ENCODE data around the gene LOXL1. TPM values are rescaled to one million over a fixed set of nuclear protein-coding genes. Genes with fewer than 3 reads are reported as not detected.

LOXL1 gene
- total RNA-seq, 6 experiments from 2014 or later = 235 to 309 (median 288) TPM

DNA sequence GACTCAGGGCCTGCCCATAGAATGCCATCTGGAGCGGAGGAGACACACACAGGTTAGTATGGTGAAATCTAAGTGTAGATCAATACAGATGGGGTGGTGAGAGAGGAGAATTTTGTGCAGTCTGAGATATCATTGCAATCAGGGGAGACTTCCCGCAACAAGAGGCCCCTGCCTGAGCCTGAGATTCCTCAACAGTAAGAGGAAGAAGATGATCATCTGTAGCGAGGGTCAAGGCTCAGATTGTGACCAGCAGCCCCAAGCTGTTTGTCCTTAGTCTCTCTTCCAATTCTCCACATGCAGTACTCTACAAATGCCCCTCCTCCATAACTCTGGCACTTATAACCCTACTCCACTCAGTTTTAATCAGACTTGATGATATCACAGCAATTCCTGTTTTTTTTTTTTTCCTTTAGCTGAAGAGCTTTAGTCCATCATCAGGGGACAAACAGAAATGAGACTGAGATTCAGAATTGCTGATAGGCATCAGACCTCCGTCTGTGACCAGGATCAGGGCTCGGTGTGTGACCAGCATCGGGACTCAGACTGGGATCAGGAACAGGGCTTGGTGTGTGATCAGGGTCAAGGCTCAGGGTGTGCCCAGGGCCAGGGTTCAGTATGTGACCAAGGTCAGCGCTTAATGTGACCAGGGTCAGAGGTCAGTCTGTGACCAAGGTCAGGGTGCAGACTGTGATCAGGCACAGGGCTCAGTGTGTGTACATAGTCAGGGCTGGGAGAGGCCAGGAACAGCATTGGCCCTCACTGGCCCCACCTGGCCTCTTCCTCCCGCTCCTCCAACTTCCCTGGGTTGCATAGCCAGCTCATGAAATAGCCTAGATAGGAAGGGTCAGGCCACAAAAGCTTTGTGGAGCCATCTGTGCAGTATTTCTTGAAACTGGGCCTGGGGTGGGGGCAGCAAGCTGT lies 14.1 kb downstream of the LOXL1 start:
- Mint-ChIP-seq H3K9me3 (no peaks in the 10 kb centered on the region), H3K4me1 (ENCODE audit: low read depth) (peaks cover 76% of the 10 kb centered on the region), H3K36me3 (ENCODE audit: low read depth) (peaks cover 23% of the 10 kb centered on the region), H3K4me3 (peak overlapping the region; percentile 27), H3K27me3 (ENCODE audit: insufficient read depth) (0 out of 2 replicates have a peak, but pooled peaks cover 3% of the 10 kb centered on the region), H3K27ac (peak overlapping the region; percentile 91)
- DNase-seq = no peak
- no peak for TF ChIP-seq CTCF (IDR thresholded peaks at IDR 0.05)

DNA sequence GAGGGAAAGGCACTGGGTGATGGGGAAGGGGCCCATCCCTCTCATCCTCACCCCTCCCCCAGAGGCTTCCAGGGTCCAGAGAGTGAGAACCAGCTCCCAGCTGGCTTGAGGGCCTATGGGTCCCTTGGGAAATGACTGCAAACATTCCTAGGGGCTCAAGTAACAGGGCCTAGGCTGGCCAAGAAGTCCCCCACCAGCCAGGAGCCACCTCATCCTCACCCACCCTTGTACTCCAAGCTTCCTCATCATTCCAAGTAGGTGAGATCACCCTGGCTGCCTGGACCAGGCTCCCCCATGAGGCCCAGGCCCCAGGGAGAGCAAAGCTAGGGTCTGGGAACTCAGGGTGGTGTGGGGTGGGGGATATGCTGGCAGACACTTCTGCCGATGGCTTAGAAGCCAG lies 14.8 kb downstream of the LOXL1 start:
- Mint-ChIP-seq H3K27ac (peak overlapping the region; percentile 91), H3K9me3 (no peaks in the 10 kb centered on the region), H3K27me3 (ENCODE audit: insufficient read depth) (0 out of 2 replicates have a peak, but pooled peaks cover 3% of the 10 kb centered on the region), H3K4me3 (peak overlapping the region; percentile 27; the same call in 1 of the 2 replicates), H3K4me1 (ENCODE audit: low read depth) (peaks cover 69% of the 10 kb centered on the region), H3K36me3 (ENCODE audit: low read depth) (peaks cover 24% of the 10 kb centered on the region)
- TF ChIP-seq CTCF (IDR thresholded peaks at IDR 0.05) = no peak
- DNase-seq = peak; percentile 83

GRCh38 chr15:73941449-73941848 lies 15.2 kb downstream of the LOXL1 start:
- no peak overlapping the region for H3K4me3 Mint-ChIP-seq
- no peaks in the 10 kb centered on the region for H3K9me3 Mint-ChIP-seq
- TF ChIP-seq CTCF (IDR thresholded peaks at IDR 0.05) = no peak
- DNase-seq = no peak
- H3K4me1 Mint-ChIP-seq (ENCODE audit: low read depth) = peaks cover 65% of the 10 kb centered on the region
- peak overlapping the region; percentile 91 for H3K27ac Mint-ChIP-seq
- peaks cover 23% of the 10 kb centered on the region for H3K36me3 Mint-ChIP-seq (ENCODE audit: low read depth)
- 0 out of 2 replicates have a peak, but pooled peaks cover 3% of the 10 kb centered on the region for H3K27me3 Mint-ChIP-seq (ENCODE audit: insufficient read depth)

- H3K27me3 Mint-ChIP-seq (ENCODE audit: insufficient read depth) = peaks cover 3% of the 10 kb centered on the region; the same call in 1 of the 2 replicates
- peaks cover 61% of the 10 kb centered on the region for H3K4me1 Mint-ChIP-seq (ENCODE audit: low read depth)
- no peak for DNase-seq
- H3K4me3 Mint-ChIP-seq = no peak overlapping the region; the same call in 1 of the 2 replicates
- peaks cover 24% of the 10 kb centered on the region for H3K36me3 Mint-ChIP-seq (ENCODE audit: low read depth)
- no peaks in the 10 kb centered on the region for H3K9me3 Mint-ChIP-seq
- TF ChIP-seq CTCF (IDR thresholded peaks at IDR 0.05) = no peak
- H3K27ac Mint-ChIP-seq = peak overlapping the region; percentile 91
Observed at GRCh38 chr15:73941871-73942635, 15.8 kb downstream of the LOXL1 start.

DNA sequence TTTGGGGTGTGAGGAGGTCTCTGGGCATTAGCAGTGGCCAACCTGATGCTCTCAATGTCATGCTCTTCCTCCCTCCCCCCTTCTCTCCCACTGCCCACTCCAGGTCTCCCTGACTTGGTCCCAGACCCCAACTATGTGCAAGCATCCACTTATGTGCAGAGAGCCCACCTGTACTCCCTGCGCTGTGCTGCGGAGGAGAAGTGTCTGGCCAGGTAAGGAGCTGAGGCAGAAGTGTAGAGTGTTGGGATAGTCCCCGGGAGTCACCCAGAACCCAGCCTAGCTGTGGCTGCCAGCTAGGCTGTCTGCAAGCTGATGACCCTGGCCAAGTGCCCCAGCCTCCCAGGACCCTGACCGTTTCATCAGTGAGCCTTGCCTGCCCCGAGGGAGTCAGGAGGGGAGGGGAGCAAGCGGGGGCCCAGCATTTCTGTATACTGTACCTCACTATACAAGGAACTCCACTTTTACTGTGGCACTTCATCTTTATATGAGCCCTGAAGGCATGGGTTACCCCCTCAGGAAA lies 16.5 kb downstream of the LOXL1 start:
- Mint-ChIP-seq H3K27ac (peak overlapping the region; percentile 91; the same call in 1 of the 2 replicates), H3K36me3 (ENCODE audit: low read depth) (peaks cover 31% of the 10 kb centered on the region), H3K4me1 (ENCODE audit: low read depth) (peaks cover 61% of the 10 kb centered on the region), H3K9me3 (no peaks in the 10 kb centered on the region), H3K27me3 (ENCODE audit: insufficient read depth) (peaks cover 3% of the 10 kb centered on the region), H3K4me3 (no peak overlapping the region)
- no peak for DNase-seq
- TF ChIP-seq CTCF (IDR thresholded peaks at IDR 0.05) = no peak

Measured in HFFc6 (cell line).